Heart left ventricle (tissue), 13 donors: ENCODE results near the gene ELMO2.

Experiments
- POLR2A ChIP-seq, 2 donors: fragments of 450-650 bp; IDR thresholded peaks; one replicate each; pipeline ENCODE4 v1.6.1; 2017; ENCODE audit warnings: antibody characterized with exemption in 2 of 2, mild to moderate bottlenecking in 2 of 2, moderate library complexity in 2 of 2
- TF ChIP-seq, protein P1 (sequence below), 12 donors: fragments of 200-600 bp; sonication (generic) in 4 of 12; IDR thresholded peaks; one replicate each; pipeline versions ENCODE4 v1.5.0 to v1.8.0; 2018 to 2022; ENCODE audit warnings: antibody characterized with exemption in 12 of 12, mild to moderate bottlenecking in 5 of 12
- donor health status: ischemic (EF 13 %, LVEDD 7.1; RV severe dilation, severe dysfunction).
- donor health status: DM: no; HTN: yes; CAD: no.
- donor health status: DM: no; HTN: no; CAD: no.
- donor health status: ischemic (EF 25% LVEDD 6.9; RV normal size, moderate dysfunction).
- donor health status: ischemic (EF 25% LVEDD 5.7; RV mildly dilated, moderate dysfunction).
- donor health status: ischemic (EF 35%, LVEDD 5.7; RV mildly dilated, moderate dysfunction).
- donor health status: nonischemic (EF 11% LVEDD 7.7; RV severe dilation, severe dysfunction).
- donor health status: DM: yes; HTN: yes; CAD: no.
- donor health status: PGD.
- donor health status: ischemic (EF 29% LVEDD 5.4; RV normal size, mild dysfunction).
- donor health status: nonischemic (EF 23%, LVEDD 6.1; RV moderate dilation, normal function).

DNA sequence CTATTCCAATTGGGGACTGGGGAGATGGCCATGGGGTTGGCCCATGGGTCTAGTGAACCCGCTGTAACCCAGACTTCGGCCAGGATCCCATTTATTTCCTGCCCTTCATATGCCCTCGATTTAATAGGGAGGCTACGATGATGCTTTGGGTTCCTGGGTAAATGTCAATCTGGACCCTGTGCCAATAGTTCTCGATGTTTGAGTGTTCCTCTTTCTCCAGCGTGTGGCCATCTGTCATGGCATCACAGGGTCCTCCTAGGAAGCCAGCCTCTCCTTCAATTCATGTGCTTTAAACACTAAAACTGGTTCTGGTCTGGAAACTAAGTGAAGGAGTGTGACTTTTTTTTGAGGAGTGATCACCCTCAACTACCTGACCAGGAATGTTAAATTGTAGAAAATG lies 28.7 kb upstream of the ELMO2 start:
- TF ChIP-seq, protein P1, sequence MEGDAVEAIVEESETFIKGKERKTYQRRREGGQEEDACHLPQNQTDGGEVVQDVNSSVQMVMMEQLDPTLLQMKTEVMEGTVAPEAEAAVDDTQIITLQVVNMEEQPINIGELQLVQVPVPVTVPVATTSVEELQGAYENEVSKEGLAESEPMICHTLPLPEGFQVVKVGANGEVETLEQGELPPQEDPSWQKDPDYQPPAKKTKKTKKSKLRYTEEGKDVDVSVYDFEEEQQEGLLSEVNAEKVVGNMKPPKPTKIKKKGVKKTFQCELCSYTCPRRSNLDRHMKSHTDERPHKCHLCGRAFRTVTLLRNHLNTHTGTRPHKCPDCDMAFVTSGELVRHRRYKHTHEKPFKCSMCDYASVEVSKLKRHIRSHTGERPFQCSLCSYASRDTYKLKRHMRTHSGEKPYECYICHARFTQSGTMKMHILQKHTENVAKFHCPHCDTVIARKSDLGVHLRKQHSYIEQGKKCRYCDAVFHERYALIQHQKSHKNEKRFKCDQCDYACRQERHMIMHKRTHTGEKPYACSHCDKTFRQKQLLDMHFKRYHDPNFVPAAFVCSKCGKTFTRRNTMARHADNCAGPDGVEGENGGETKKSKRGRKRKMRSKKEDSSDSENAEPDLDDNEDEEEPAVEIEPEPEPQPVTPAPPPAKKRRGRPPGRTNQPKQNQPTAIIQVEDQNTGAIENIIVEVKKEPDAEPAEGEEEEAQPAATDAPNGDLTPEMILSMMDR (IDR thresholded peaks at IDR 0.05), result no peak
- no peak for TF ChIP-seq POLR2A (IDR thresholded peaks at IDR 0.05)
